ENCODE data around the gene CD180.

CD180 gene

DNA sequence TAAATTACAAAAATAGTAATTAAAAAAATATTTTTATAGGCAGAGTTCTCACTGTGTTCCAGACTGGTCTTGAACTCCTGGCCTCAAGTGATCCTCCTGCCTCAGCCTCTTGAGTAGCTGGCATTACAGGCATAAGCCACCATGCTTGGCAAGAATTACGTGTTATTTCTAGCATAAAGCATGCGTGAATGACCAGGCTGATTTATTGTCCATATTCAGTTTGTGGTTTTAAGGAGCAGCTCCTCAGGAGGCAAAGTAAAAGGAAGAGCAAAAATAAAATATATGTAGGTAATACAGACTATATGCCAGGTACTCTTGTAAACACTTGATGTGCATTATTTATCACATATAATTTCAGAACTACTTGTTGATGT lies 7.1 kb upstream of the CD180 start:
- no peak overlapping the region for H3K4me3 ChIP-seq (ENCODE audit: low read length)
- no peak for TF ChIP-seq ZNF274 (IDR thresholded peaks at IDR 0.05; ENCODE audit: low read depth, low read length)

GRCh38 chr5:67202828-67203227 lies 6.2 kb upstream of the CD180 start:
- H3K4me3 ChIP-seq (ENCODE audit: low read length): no peak overlapping the region
- TF ChIP-seq ZNF274 (IDR thresholded peaks at IDR 0.05; ENCODE audit: low read depth, low read length): no peak

GRCh38 chr5:67201897-67202549 lies 5.4 kb upstream of the CD180 start:
- H3K4me3 ChIP-seq (ENCODE audit: low read length): no peak overlapping the region
- no peak for TF ChIP-seq ZNF274 (IDR thresholded peaks at IDR 0.05; ENCODE audit: low read depth, low read length)

- no peak overlapping the region for H3K4me3 ChIP-seq (ENCODE audit: low read length)
- no peak for TF ChIP-seq ZNF274 (IDR thresholded peaks at IDR 0.05; ENCODE audit: low read depth, low read length)
Measured at GRCh38 chr5:67200809-67201562, 4.4 kb upstream of the CD180 start.

GRCh38 chr5:67199859-67200258 lies 3.3 kb upstream of the CD180 start:
- no peak for TF ChIP-seq ZNF274 (IDR thresholded peaks at IDR 0.05; ENCODE audit: low read depth, low read length)
- no peak overlapping the region for H3K4me3 ChIP-seq (ENCODE audit: low read length)

- TF ChIP-seq ZNF274 (IDR thresholded peaks at IDR 0.05; ENCODE audit: low read depth, low read length): no peak
- no peak overlapping the region for H3K4me3 ChIP-seq (ENCODE audit: low read length)
Measured at GRCh38 chr5:67198917-67199316, 2.3 kb upstream of the CD180 start.

- H3K4me3 ChIP-seq (ENCODE audit: low read length): no peak overlapping the region
- TF ChIP-seq ZNF274 (IDR thresholded peaks at IDR 0.05; ENCODE audit: low read depth, low read length): no peak
Measured at GRCh38 chr5:67197536-67197935, 937 bp upstream of the CD180 start.

- H3K4me3 ChIP-seq (ENCODE audit: low read length): peak overlapping the region; percentile 70; the same call in 1 of the 2 replicates
- TF ChIP-seq ZNF274 (IDR thresholded peaks at IDR 0.05; ENCODE audit: low read depth, low read length): no peak
Measured at GRCh38 chr5:67195406-67196275, 958 bp downstream of the CD180 start.

GRCh38 chr5:67194166-67194565 lies 2.4 kb downstream of the CD180 start:
- no peak for TF ChIP-seq ZNF274 (IDR thresholded peaks at IDR 0.05; ENCODE audit: low read depth, low read length)
- H3K4me3 ChIP-seq (ENCODE audit: low read length): peak overlapping the region; percentile 13; the same call in 1 of the 2 replicates

- H3K4me3 ChIP-seq (ENCODE audit: low read length): peak overlapping the region; percentile 9; the same call in 1 of the 2 replicates
Measured at GRCh38 chr5:67193439-67193807, 3.2 kb downstream of the CD180 start.

DNA sequence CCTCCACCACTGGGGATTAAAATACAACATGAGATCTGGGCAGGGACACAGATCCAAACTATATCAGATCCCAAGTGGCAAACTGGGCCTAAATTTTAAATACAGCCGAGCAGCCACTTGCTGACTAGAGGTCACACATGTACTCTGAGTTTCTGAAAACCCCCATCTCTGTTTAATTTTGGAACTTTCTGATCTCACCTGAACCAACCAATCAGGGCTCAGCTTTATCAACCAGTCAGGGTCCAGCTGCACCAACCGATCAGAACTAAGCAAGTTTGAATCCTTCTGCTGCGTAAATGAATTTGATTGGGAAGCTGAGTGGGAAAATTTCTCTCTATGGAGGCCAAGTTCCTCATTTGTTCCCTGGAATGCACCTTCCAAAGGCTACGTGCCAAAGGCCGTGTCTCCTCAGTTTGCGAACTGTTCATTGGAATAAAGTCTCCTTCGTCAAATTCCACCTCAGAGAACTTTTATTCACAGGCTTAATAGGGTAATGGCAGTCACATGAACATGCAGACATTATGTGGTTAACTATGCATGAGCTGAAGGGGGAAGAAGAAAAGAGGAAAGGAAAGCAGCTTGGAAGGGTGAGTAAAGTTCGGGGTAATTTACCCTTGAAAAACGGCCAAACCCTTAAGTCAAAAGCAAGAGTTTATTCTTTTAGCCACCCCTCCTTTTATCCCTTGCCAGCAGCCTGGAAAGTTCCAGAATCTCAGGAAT lies 3.7 kb downstream of the CD180 start:
- peak overlapping the region; percentile 9; the same call in 1 of the 2 replicates for H3K4me3 ChIP-seq (ENCODE audit: low read length)
- TF ChIP-seq ZNF274 (IDR thresholded peaks at IDR 0.05; ENCODE audit: low read depth, low read length): no peak

More at GRCh38 chr5:67193439-67193807, 3.2 kb downstream of the CD180 start:
- no peak for TF ChIP-seq ZNF274 (IDR thresholded peaks at IDR 0.05; ENCODE audit: low read depth, low read length)

DNA sequence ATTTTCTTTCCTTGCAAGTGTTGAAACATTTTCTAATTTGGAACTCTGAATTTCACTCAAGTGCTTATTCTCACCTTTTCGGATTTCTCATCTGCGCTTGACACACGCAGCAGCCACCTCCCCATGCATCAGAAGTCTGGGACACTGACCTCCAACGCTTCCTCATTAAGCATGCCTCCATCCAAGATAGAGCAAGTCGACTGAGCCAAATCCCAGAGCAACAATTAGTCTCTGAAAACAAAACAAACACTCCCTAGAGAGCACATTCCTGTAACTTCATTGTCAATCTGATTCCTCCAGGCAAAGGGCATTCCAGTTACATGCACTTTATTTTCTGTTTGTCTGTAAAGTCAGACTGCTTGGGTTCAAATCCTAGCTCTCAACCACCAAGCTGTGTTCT lies 5.7 kb downstream of the CD180 start:
- no peak for TF ChIP-seq ZNF274 (IDR thresholded peaks at IDR 0.05; ENCODE audit: low read depth, low read length)
- H3K4me3 ChIP-seq (ENCODE audit: low read length): no peak overlapping the region

DNA sequence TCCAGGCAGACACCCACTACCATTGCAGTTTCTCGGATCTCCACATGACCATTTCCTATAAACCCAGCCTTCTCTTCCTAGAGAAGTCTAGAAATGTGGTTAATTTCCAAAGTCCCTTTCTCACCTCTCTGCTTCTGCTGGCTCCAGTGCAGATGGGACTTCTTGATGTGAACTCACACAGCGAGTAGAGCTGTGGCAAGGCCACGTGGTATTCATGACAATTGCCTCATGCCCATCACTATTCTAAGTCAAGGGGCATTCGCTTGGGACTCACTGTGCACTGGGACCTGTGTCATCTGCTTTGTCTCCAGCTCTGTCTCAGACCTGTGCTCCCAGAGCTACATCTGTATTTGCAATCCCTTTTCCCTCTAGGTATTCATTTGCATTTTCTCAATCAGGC lies 6.2 kb downstream of the CD180 start:
- TF ChIP-seq ZNF274 (IDR thresholded peaks at IDR 0.05; ENCODE audit: low read depth, low read length): no peak

GRCh38 chr5:67189931-67190330 lies 6.7 kb downstream of the CD180 start:
- no peak for TF ChIP-seq ZNF274 (IDR thresholded peaks at IDR 0.05; ENCODE audit: low read depth, low read length)
- H3K4me3 ChIP-seq (ENCODE audit: low read length): no peak overlapping the region

More for the DNA sequence above, 6.2 kb downstream of the CD180 start:
- no peak overlapping the region for H3K4me3 ChIP-seq (ENCODE audit: low read length)
